Activated T-cell treated with anti-CD3 and anti-CD28 coated beads, Interleukin-2, amount 50 U/mL, for 24 hours (primary cell): ENCODE results near the gene SBNO1.
"Not testable (repeated sequence)": the region's sequence is repeated elsewhere in the genome, so short reads cannot be mapped to it uniquely, and the experiment has no call there.

Source experiments
- DNase-seq: peaks from one replicate; pipeline ENCODE4 v3.0.0-alpha.2; 2020
- H3K27ac Mint-ChIP-seq: 2 replicates; pipeline ENCODE4 v1.8.0; 2020; ENCODE audit warnings: mild to moderate bottlenecking, mixed read lengths
- H3K27me3 Mint-ChIP-seq: 2 replicates; pipeline ENCODE4 v1.8.0; 2020; ENCODE audit warnings: mixed read lengths
- H3K36me3 Mint-ChIP-seq: 2 replicates; pipeline ENCODE4 v1.8.0; 2020; ENCODE audit warnings: low read depth, mixed read lengths
- H3K4me1 Mint-ChIP-seq: 2 replicates; pipeline ENCODE4 v1.8.0; 2020; ENCODE audit warnings: low read depth, mixed read lengths
- H3K4me3 Mint-ChIP-seq: 2 replicates; pipeline ENCODE4 v1.8.0; 2020; ENCODE audit warnings: mild to moderate bottlenecking, moderate library complexity, mixed read lengths
- H3K9me3 Mint-ChIP-seq: 2 replicates; pipeline ENCODE4 v1.8.0; 2020; ENCODE audit warnings: mixed read lengths

Gene SBNO1

GRCh38 chr12:123264642-123265041 is 100.0 kb downstream of the SBNO1 start:
- Mint-ChIP-seq H3K4me3 (no peak overlapping the region), H3K36me3 (peaks cover 61% of the 10 kb centered on the region), H3K27me3 (no peaks in the 10 kb centered on the region), H3K27ac (peak overlapping the region; percentile 9), H3K4me1 (peaks cover 16% of the 10 kb centered on the region), H3K9me3 (no peaks in the 10 kb centered on the region)
- no peak for DNase-seq

GRCh38 chr12:123263196-123263817 is 101.3 kb downstream of the SBNO1 start:
- H3K36me3 Mint-ChIP-seq = peaks cover 72% of the 10 kb centered on the region
- no peak overlapping the region for H3K4me3 Mint-ChIP-seq
- peak overlapping the region; percentile 2 for H3K27ac Mint-ChIP-seq
- no peaks in the 10 kb centered on the region for H3K27me3 Mint-ChIP-seq
- peaks cover 11% of the 10 kb centered on the region for H3K4me1 Mint-ChIP-seq
- no peak for DNase-seq
- no peaks in the 10 kb centered on the region for H3K9me3 Mint-ChIP-seq

- H3K4me3 Mint-ChIP-seq = no peak overlapping the region
- peaks cover 6% of the 10 kb centered on the region for H3K4me1 Mint-ChIP-seq
- peak overlapping the region; percentile 2 for H3K27ac Mint-ChIP-seq
- no peaks in the 10 kb centered on the region for H3K9me3 Mint-ChIP-seq
- H3K27me3 Mint-ChIP-seq = no peaks in the 10 kb centered on the region
- peaks cover 87% of the 10 kb centered on the region for H3K36me3 Mint-ChIP-seq
- no peak for DNase-seq
Observed at GRCh38 chr12:123261196-123261595, 103.5 kb downstream of the SBNO1 start.

- DNase-seq = no peak
- Mint-ChIP-seq H3K4me3 (no peak overlapping the region), H3K27me3 (no peaks in the 10 kb centered on the region), H3K9me3 (no peaks in the 10 kb centered on the region), H3K27ac (peak overlapping the region; percentile 62), H3K4me1 (peaks cover 10% of the 10 kb centered on the region), H3K36me3 (peaks cover 88% of the 10 kb centered on the region)
Observed at GRCh38 chr12:123260081-123260480, 104.6 kb downstream of the SBNO1 start.

GRCh38 chr12:123258593-123258992 is 106.1 kb downstream of the SBNO1 start:
- no peaks in the 10 kb centered on the region for H3K9me3 Mint-ChIP-seq
- no peak for DNase-seq
- H3K4me1 Mint-ChIP-seq = peaks cover 23% of the 10 kb centered on the region
- no peaks in the 10 kb centered on the region for H3K27me3 Mint-ChIP-seq
- peak overlapping the region; percentile 64 for H3K27ac Mint-ChIP-seq
- H3K36me3 Mint-ChIP-seq = peaks cover 92% of the 10 kb centered on the region
- no peak overlapping the region for H3K4me3 Mint-ChIP-seq

- Mint-ChIP-seq H3K4me3 (no peak overlapping the region), H3K27ac (peak overlapping the region; percentile 89), H3K9me3 (no peaks in the 10 kb centered on the region), H3K27me3 (no peaks in the 10 kb centered on the region), H3K4me1 (peaks cover 46% of the 10 kb centered on the region), H3K36me3 (peaks cover 85% of the 10 kb centered on the region)
- no peak for DNase-seq
Observed at GRCh38 chr12:123254853-123255446, 109.7 kb downstream of the SBNO1 start.

- no peaks in the 10 kb centered on the region for H3K27me3 Mint-ChIP-seq
- H3K27ac Mint-ChIP-seq = peak overlapping the region; percentile 67
- peaks cover 82% of the 10 kb centered on the region for H3K36me3 Mint-ChIP-seq
- no peak for DNase-seq
- no peak overlapping the region for H3K4me3 Mint-ChIP-seq
- H3K4me1 Mint-ChIP-seq = peaks cover 47% of the 10 kb centered on the region
- no peaks in the 10 kb centered on the region for H3K9me3 Mint-ChIP-seq
Observed at GRCh38 chr12:123253641-123254459, 110.8 kb downstream of the SBNO1 start.

GRCh38 chr12:123252365-123252764 is 112.3 kb downstream of the SBNO1 start:
- H3K4me3 Mint-ChIP-seq, DNase-seq, H3K27me3 Mint-ChIP-seq, H3K9me3 Mint-ChIP-seq: not testable (repeated sequence)
- Mint-ChIP-seq H3K36me3 (peaks cover 82% of the 10 kb centered on the region), H3K27ac (peak overlapping the region; percentile 87), H3K4me1 (peaks cover 58% of the 10 kb centered on the region)

GRCh38 chr12:123251403-123252076 is 113.1 kb downstream of the SBNO1 start:
- H3K9me3 Mint-ChIP-seq = no peaks in the 10 kb centered on the region
- no peak for DNase-seq
- no peaks in the 10 kb centered on the region for H3K27me3 Mint-ChIP-seq
- peaks cover 79% of the 10 kb centered on the region for H3K36me3 Mint-ChIP-seq
- H3K4me1 Mint-ChIP-seq = peaks cover 64% of the 10 kb centered on the region
- no peak overlapping the region for H3K4me3 Mint-ChIP-seq
- H3K27ac Mint-ChIP-seq = peak overlapping the region; percentile 87

- peak overlapping the region; percentile 87 for H3K27ac Mint-ChIP-seq
- peaks cover 80% of the 10 kb centered on the region for H3K36me3 Mint-ChIP-seq
- H3K27me3 Mint-ChIP-seq = no peaks in the 10 kb centered on the region
- H3K9me3 Mint-ChIP-seq = no peaks in the 10 kb centered on the region
- no peak overlapping the region for H3K4me3 Mint-ChIP-seq
- H3K4me1 Mint-ChIP-seq = peaks cover 69% of the 10 kb centered on the region
- no peak for DNase-seq
Observed at GRCh38 chr12:123250471-123251383, 113.9 kb downstream of the SBNO1 start.

- not testable (repeated sequence) for H3K4me3 Mint-ChIP-seq, DNase-seq, H3K27ac Mint-ChIP-seq, H3K27me3 Mint-ChIP-seq, H3K9me3 Mint-ChIP-seq
- H3K4me1 Mint-ChIP-seq = peaks cover 65% of the 10 kb centered on the region
- peaks cover 74% of the 10 kb centered on the region for H3K36me3 Mint-ChIP-seq
Observed at GRCh38 chr12:123248996-123249741, 115.5 kb downstream of the SBNO1 start.

- H3K4me1 Mint-ChIP-seq = peaks cover 61% of the 10 kb centered on the region
- H3K4me3 Mint-ChIP-seq, H3K27me3 Mint-ChIP-seq, H3K9me3 Mint-ChIP-seq, DNase-seq: not testable (repeated sequence)
- H3K27ac Mint-ChIP-seq = peak overlapping the region; percentile 75
- peaks cover 68% of the 10 kb centered on the region for H3K36me3 Mint-ChIP-seq
Observed at GRCh38 chr12:123248129-123248528, 116.5 kb downstream of the SBNO1 start.

- peaks cover 65% of the 10 kb centered on the region for H3K4me1 Mint-ChIP-seq
- H3K36me3 Mint-ChIP-seq = peaks cover 73% of the 10 kb centered on the region
- H3K27me3 Mint-ChIP-seq = no peaks in the 10 kb centered on the region
- peak overlapping the region; percentile 60 for H3K27ac Mint-ChIP-seq
- H3K9me3 Mint-ChIP-seq = no peaks in the 10 kb centered on the region
- DNase-seq = no peak
- no peak overlapping the region for H3K4me3 Mint-ChIP-seq
Observed at GRCh38 chr12:123245678-123246077, 119.0 kb downstream of the SBNO1 start.
